ENCODE data around the gene MCAT.

DNA sequence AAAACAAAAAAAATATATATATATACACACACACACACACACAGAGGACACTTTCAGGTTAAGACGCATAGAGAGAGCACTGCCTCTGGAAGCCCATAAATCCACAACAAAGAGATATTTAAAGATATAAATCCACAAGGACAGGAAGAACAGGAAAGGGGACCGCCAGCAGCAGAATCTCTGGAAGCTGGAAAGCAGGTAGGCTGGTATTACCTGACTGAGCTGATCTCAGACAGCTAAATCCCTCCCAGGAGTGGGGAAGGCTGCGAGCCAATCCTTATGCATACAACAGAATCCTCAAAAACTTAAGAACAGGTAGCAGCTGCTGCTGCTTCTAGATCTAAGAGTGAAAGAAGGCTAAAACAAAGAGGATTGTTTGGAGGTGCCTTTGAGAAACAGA is 1.8 kb upstream of the MCAT start:
- TF ChIP-seq POLR2A (IDR thresholded peaks at IDR 0.05), result no peak
- TF ChIP-seq, protein P1, sequence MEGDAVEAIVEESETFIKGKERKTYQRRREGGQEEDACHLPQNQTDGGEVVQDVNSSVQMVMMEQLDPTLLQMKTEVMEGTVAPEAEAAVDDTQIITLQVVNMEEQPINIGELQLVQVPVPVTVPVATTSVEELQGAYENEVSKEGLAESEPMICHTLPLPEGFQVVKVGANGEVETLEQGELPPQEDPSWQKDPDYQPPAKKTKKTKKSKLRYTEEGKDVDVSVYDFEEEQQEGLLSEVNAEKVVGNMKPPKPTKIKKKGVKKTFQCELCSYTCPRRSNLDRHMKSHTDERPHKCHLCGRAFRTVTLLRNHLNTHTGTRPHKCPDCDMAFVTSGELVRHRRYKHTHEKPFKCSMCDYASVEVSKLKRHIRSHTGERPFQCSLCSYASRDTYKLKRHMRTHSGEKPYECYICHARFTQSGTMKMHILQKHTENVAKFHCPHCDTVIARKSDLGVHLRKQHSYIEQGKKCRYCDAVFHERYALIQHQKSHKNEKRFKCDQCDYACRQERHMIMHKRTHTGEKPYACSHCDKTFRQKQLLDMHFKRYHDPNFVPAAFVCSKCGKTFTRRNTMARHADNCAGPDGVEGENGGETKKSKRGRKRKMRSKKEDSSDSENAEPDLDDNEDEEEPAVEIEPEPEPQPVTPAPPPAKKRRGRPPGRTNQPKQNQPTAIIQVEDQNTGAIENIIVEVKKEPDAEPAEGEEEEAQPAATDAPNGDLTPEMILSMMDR (IDR thresholded peaks at IDR 0.05), result no peak

Measured in adrenal gland (tissue), 5 donors.